GM20000 (cell line): Measurements from ENCODE around the gene LIX1.
"Not testable (repeated sequence)": the region's sequence is repeated elsewhere in the genome, so short reads cannot be mapped to it uniquely, and the experiment has no call there.

ENCODE experiments used
- DNase-seq: peaks from one replicate; pipeline ENCODE4 v3.0.0; 2012; ENCODE audit warnings: low spot score
- CTCF ChIP-seq: IDR thresholded peaks from 2 replicates; pipeline ENCODE4 v1.5.1; 2012; ENCODE audit warnings: mild to moderate bottlenecking, control low read depth; ENCODE audit errors: extremely low read depth, missing control alignments

LIX1 gene

GRCh38 chr5:97141539-97141938 lies 872 bp downstream of the LIX1 start:
- TF ChIP-seq CTCF: no peak
- DNase-seq: no peak

GRCh38 chr5:97141031-97141430 lies 1.4 kb downstream of the LIX1 start:
- no peak for DNase-seq
- TF ChIP-seq CTCF: no peak

- not testable (repeated sequence) for DNase-seq
Observed at GRCh38 chr5:97140250-97140649, 2.2 kb downstream of the LIX1 start.

GRCh38 chr5:97136475-97136874 lies 5.9 kb downstream of the LIX1 start:
- TF ChIP-seq CTCF: no peak

GRCh38 chr5:97135868-97136267 lies 6.5 kb downstream of the LIX1 start:
- no peak for DNase-seq
- TF ChIP-seq CTCF: no peak

More at GRCh38 chr5:97136475-97136874, 5.9 kb downstream of the LIX1 start:
- DNase-seq: no peak

GRCh38 chr5:97134634-97135033 lies 7.8 kb downstream of the LIX1 start:
- no peak for DNase-seq
- no peak for TF ChIP-seq CTCF

GRCh38 chr5:97133101-97133500 lies 9.3 kb downstream of the LIX1 start:
- DNase-seq: no peak
- no peak for TF ChIP-seq CTCF

- TF ChIP-seq CTCF: no peak
- DNase-seq: no peak
Observed at GRCh38 chr5:97131921-97132320, 10.5 kb downstream of the LIX1 start.
